OCI-LY7 (cell line): ENCODE results near the gene PPP1R37. TPM values are rescaled to one million over a fixed set of nuclear protein-coding genes. Genes with fewer than 3 reads are reported as not detected.
A peak's percentile ranks its signal among the peaks of the same experiment; 100 is the strongest.

Experiments used
- BruUV-seq: library from RNA; stranded (reverse); fragments of 400-500 nt; replicated peaks from 2 replicates; lab custom pipeline; 2021; lab: Mats Ljungman, UMichigan
- CTCF ChIA-PET: fragments of 300-600 bp; sonication (Branson Sonifier 250); formaldehyde crosslinking; loops from one replicate; lab custom pipeline; 2022; ENCODE audit warnings: antibody characterized with exemption; ENCODE audit not compliant: unreplicated experiment; lab: Charles Lee
- POLR2A ChIA-PET: fragments of 300-600 bp; sonication (Branson Sonifier 250); formaldehyde crosslinking; loops from one replicate; lab custom pipeline; 2022; ENCODE audit warnings: antibody characterized with exemption; lab: Charles Lee
- DNase-seq: peaks from one replicate; pipeline ENCODE4 v3.0.0-alpha.2; 2015; ENCODE audit warnings: low spot score
- H2AFZ ChIP-seq: fragments of 200-600 bp; sonication (generic), shearing (Covaris generic); 2 replicates; pipeline ENCODE4 v1.6.1; 2014; ENCODE audit warnings: mild to moderate bottlenecking, antibody characterized with exemption, low read length, moderate library complexity
- H3K27ac ChIP-seq: fragments of 200-600 bp; sonication (generic); 2 replicates; pipeline ENCODE4 v1.5.1; 2014; ENCODE audit warnings: mixed run types, low read depth, mild to moderate bottlenecking, moderate library complexity, low read length, inconsistent platforms; ENCODE audit not compliant: poor library complexity, severe bottlenecking
- H3K36me3 ChIP-seq: fragments of 200-600 bp; sonication (generic); 2 replicates; pipeline ENCODE4 v1.6.1; 2014; ENCODE audit warnings: mild to moderate bottlenecking, antibody characterized with exemption, low read length, moderate library complexity, mixed read lengths; ENCODE audit not compliant: insufficient read depth
- H3K4me1 ChIP-seq: fragments of 200-600 bp; sonication (generic); 2 replicates; pipeline ENCODE4 v1.5.1; 2014; ENCODE audit warnings: mild to moderate bottlenecking, low read length; ENCODE audit not compliant: insufficient read depth, poor library complexity, severe bottlenecking
- H3K4me2 ChIP-seq: fragments of 200-600 bp; sonication (generic); 2 replicates; pipeline ENCODE4 v1.6.1; 2014; ENCODE audit warnings: mild to moderate bottlenecking, low read length
- H3K4me3 ChIP-seq: fragments of 200-600 bp; sonication (generic); 2 replicates; pipeline ENCODE4 v1.5.1; 2014; ENCODE audit warnings: mild to moderate bottlenecking, low read depth, low read length; ENCODE audit not compliant: poor library complexity, severe bottlenecking
- H3K79me2 ChIP-seq: fragments of 200-600 bp; sonication (generic); 2 replicates; pipeline ENCODE4 v1.6.1; 2016; ENCODE audit warnings: low read depth, mild to moderate bottlenecking, low read length, moderate library complexity, mixed read lengths; ENCODE audit not compliant: insufficient read depth
- H3K9me2 ChIP-seq: fragments of 200-600 bp; sonication (generic); 2 replicates; pipeline ENCODE4 v1.6.1; 2016; ENCODE audit warnings: mild to moderate bottlenecking, low read length, mixed read lengths; ENCODE audit not compliant: insufficient read depth
- H3K9me3 ChIP-seq: fragments of 200-600 bp; sonication (generic); 2 replicates; pipeline ENCODE4 v1.6.1; 2014; ENCODE audit warnings: mild to moderate bottlenecking, mixed run types, low read length, mixed read lengths
- H4K20me1 ChIP-seq: fragments of 200-600 bp; sonication (generic); 2 replicates; pipeline ENCODE4 v1.6.1; 2014; ENCODE audit warnings: mild to moderate bottlenecking, antibody characterized with exemption, low read length, moderate library complexity, mixed read lengths; ENCODE audit not compliant: insufficient read depth
- CTCF ChIP-seq: fragments of 200-600 bp; sonication (generic); conservative IDR thresholded peaks from 2 replicates; pipeline ENCODE4 v1.5.1; 2014; ENCODE audit warnings: mild to moderate bottlenecking, antibody characterized with exemption, low read length, moderate library complexity, mixed read lengths
- EZH2phosphoT487 ChIP-seq: fragments of 200-600 bp; sonication (generic); IDR thresholded peaks from 2 replicates; pipeline ENCODE4 v1.6.1; 2018; ENCODE audit warnings: low read depth, borderline replicate concordance, mild to moderate bottlenecking, mixed run types, antibody characterized with exemption, low read length, moderate library complexity, mixed read lengths
- intact Hi-C: fragments of 100-400 bp; cut with micrococcal nuclease; formaldehyde crosslinking; loops from one replicate; pipeline ENCODE4 v1.10.0; 2022; ENCODE audit not compliant: unreplicated experiment
- total RNA-seq, 2 experiments: library from RNA; depleted of rRNA in 1 of 2; stranded (reverse); fragments of >200 nt in 1 of 2; shearing (Covaris generic) in 1 of 2; gene quantifications; 2 replicates each; pipeline ENCODE4 v1.2.3, GENCODE V29; 2014 to 2022

The PPP1R37 gene
- total RNA-seq, 2 experiments from 2014 or later = 24.7 to 48.6 TPM

- DNase-seq = no peak
- H3K4me1 ChIP-seq = peaks cover 47% of the 10 kb centered on the region
- H4K20me1 ChIP-seq = peaks cover 3% of the 10 kb centered on the region; the same call in 1 of the 2 replicates
- H2AFZ ChIP-seq = no peak overlapping the region
- no peaks in the 10 kb centered on the region for H3K9me2 ChIP-seq
- H3K36me3 ChIP-seq = peaks cover 88% of the 10 kb centered on the region
- peak overlapping the region; percentile 85 for H3K4me3 ChIP-seq
- BruUV-seq = no TSS peak
- H3K79me2 ChIP-seq = peaks cover 36% of the 10 kb centered on the region
- TF ChIP-seq CTCF = no peak
- TF ChIP-seq EZH2phosphoT487 = no peak
- H3K9me3 ChIP-seq = no peaks in the 10 kb centered on the region
- ChIA-PET POLR2A (no interaction called here), CTCF (interaction anchor here (0.5 kb wide), 1 partner anchor 67 kb away, joined by 8 read pairs; no protein-coding TSS in a partner anchor)
- intact Hi-C loops = no loop called here
- H3K4me2 ChIP-seq = peak overlapping the region; percentile 100; the same call in 1 of the 2 replicates
- H3K27ac ChIP-seq = peak overlapping the region; percentile 88
Observed at GRCh38 chr19:45070861-45071544, 22.0 kb upstream of the PPP1R37 start.

GRCh38 chr19:45071545-45071938 is 21.4 kb upstream of the PPP1R37 start:
- Histone ChIP-seq H3K79me2 (peaks cover 36% of the 10 kb centered on the region), H4K20me1 (peaks cover 3% of the 10 kb centered on the region; the same call in 1 of the 2 replicates), H3K4me2 (peak overlapping the region; percentile 100), H3K27ac (peak overlapping the region; percentile 88), H3K9me2 (no peaks in the 10 kb centered on the region), H3K36me3 (peaks cover 84% of the 10 kb centered on the region), H2AFZ (no peak overlapping the region), H3K4me3 (peak overlapping the region; percentile 85), H3K9me3 (no peaks in the 10 kb centered on the region), H3K4me1 (peaks cover 48% of the 10 kb centered on the region)
- POLR2A ChIA-PET = no interaction called here
- DNase-seq = peak; percentile 34
- TF ChIP-seq CTCF (no peak), EZH2phosphoT487 (no peak)
- intact Hi-C loops = no loop called here
- CTCF ChIA-PET = interaction anchor here (0.5 kb wide), 1 partner anchor 66 kb away, joined by 8 read pairs; no protein-coding TSS in a partner anchor
- no TSS peak for BruUV-seq
